IMR-90 (cell line): ENCODE measurements around the gene BCL11A. TPM values are rescaled to one million over a fixed set of nuclear protein-coding genes. Genes with fewer than 3 reads are reported as not detected.

ENCODE experiments used
- ATAC-seq: fragments of 200-7000 bp; cut with Tn5 transposase; 2 replicates; pipeline ENCODE4 v1.9.1; 2020; ENCODE audit warnings: low read depth, mild to moderate bottlenecking, moderate library complexity
- BruUV-seq: library from RNA; stranded (reverse); fragments of 400-500 nt; replicated peaks from 2 replicates; lab custom pipeline; 2021; lab: Mats Ljungman, UMichigan
- CTCF ChIA-PET: fragments of 300-600 bp; formaldehyde crosslinking; extraction: SDS; loops from one replicate; lab custom pipeline; 2021; ENCODE audit warnings: antibody characterized with exemption; lab: Yijun Ruan, JAX
- POLR2A ChIA-PET: fragments of 300-600 bp; sonication (Branson Sonifier 250); formaldehyde crosslinking; loops from one replicate; lab custom pipeline; 2022; ENCODE audit warnings: antibody characterized with exemption; ENCODE audit not compliant: unreplicated experiment; lab: Charles Lee
- DNase-seq: peaks from one replicate; pipeline ENCODE4 v3.0.0; 2013
- H2AFZ ChIP-seq: replicated peaks from 2 replicates; pipeline ENCODE3; 2013; ENCODE audit warnings: low read length, mild to moderate bottlenecking; ENCODE audit not compliant: poor library complexity
- H2AK5ac ChIP-seq: 2 replicates; pipeline ENCODE4 v1.6.1; 2013; ENCODE audit warnings: low read depth, low read length, inconsistent platforms
- H2AK9ac ChIP-seq: replicated peaks from 2 replicates; pipeline ENCODE3; 2013; ENCODE audit warnings: mild to moderate bottlenecking, low read depth, low read length, moderate library complexity; ENCODE audit not compliant: poor library complexity
- H2BK120ac ChIP-seq: 2 replicates; pipeline ENCODE4 v1.6.1; 2013; ENCODE audit warnings: low read depth, low read length, inconsistent platforms
- H2BK15ac ChIP-seq: 3 replicates; pipeline ENCODE4 v1.6.1; 2013; ENCODE audit warnings: low read depth, low read length, inconsistent platforms
- H2BK20ac ChIP-seq: 2 replicates; pipeline ENCODE4 v1.6.1; 2013; ENCODE audit warnings: low read depth, mild to moderate bottlenecking, inconsistent platforms, low read length, moderate library complexity
- H2BK5ac ChIP-seq: 2 replicates; pipeline ENCODE4 v1.6.1; 2013; ENCODE audit warnings: mild to moderate bottlenecking, low read depth, low read length, inconsistent platforms; ENCODE audit not compliant: poor library complexity, severe bottlenecking
- H3K14ac ChIP-seq: replicated peaks from 2 replicates; pipeline ENCODE4 v1.6.1; 2013; ENCODE audit warnings: low read depth, low read length, inconsistent platforms
- H3K18ac ChIP-seq: 2 replicates; pipeline ENCODE4 v1.6.1; 2013; ENCODE audit warnings: low read depth, low read length, control low read depth
- H3K23ac ChIP-seq: 2 replicates; pipeline ENCODE4 v1.6.1; 2013; ENCODE audit warnings: low read depth, low read length, inconsistent platforms
- H3K27ac ChIP-seq: 2 replicates; pipeline ENCODE4 v1.5.1; 2013; ENCODE audit warnings: mild to moderate bottlenecking, control low read depth, low read length; ENCODE audit not compliant: insufficient read depth
- H3K27me3 ChIP-seq: 2 replicates; pipeline ENCODE4 v1.6.1; 2013; ENCODE audit warnings: low read length; ENCODE audit not compliant: control insufficient read depth, insufficient read depth
- H3K36me3 ChIP-seq: 2 replicates; pipeline ENCODE4 v1.6.1; 2013; ENCODE audit warnings: low read length, mixed read lengths; ENCODE audit not compliant: control insufficient read depth, insufficient read depth
- H3K4ac ChIP-seq: 2 replicates; pipeline ENCODE4 v1.6.1; 2013; ENCODE audit warnings: low read depth, low read length, inconsistent platforms
- H3K4me1 ChIP-seq: 2 replicates; pipeline ENCODE4 v1.6.1; 2013; ENCODE audit warnings: low read length, mixed read lengths; ENCODE audit not compliant: control insufficient read depth, insufficient read depth
- H3K4me2 ChIP-seq: 2 replicates; pipeline ENCODE4 v1.6.1; 2013; ENCODE audit warnings: low read depth, mild to moderate bottlenecking, control low read depth, low read length, moderate library complexity
- H3K4me3 ChIP-seq: 2 replicates; pipeline ENCODE4 v1.5.1; 2013; ENCODE audit warnings: low read depth, mild to moderate bottlenecking, control low read depth, low read length, moderate library complexity; ENCODE audit not compliant: insufficient read depth
- H3K56ac ChIP-seq: 2 replicates; pipeline ENCODE4 v1.6.1; 2013; ENCODE audit warnings: low read length, inconsistent platforms; ENCODE audit not compliant: insufficient read depth; ENCODE audit errors: extremely low read depth
- H3K79me1 ChIP-seq, 2 experiments: 2 replicates each; pipeline ENCODE4 v1.6.1; 2013; ENCODE audit warnings: low read length in 2 of 2, inconsistent platforms in 1 of 2, low read depth in 1 of 2
- H3K9ac ChIP-seq: 2 replicates; pipeline ENCODE4 v1.6.1; 2013; ENCODE audit warnings: low read depth, low read length, control low read depth
- H3K9me1 ChIP-seq: 2 replicates; pipeline ENCODE4 v1.6.1; 2013; ENCODE audit warnings: low read length, inconsistent platforms; ENCODE audit not compliant: insufficient read depth
- H3K9me3 ChIP-seq: 2 replicates; pipeline ENCODE4 v1.6.1; 2013; ENCODE audit warnings: low read length; ENCODE audit not compliant: control insufficient read depth, insufficient read depth
- H4K20me1 ChIP-seq: 2 replicates; pipeline ENCODE4 v1.6.1; 2013; ENCODE audit warnings: low read length, inconsistent platforms; ENCODE audit not compliant: insufficient read depth
- H4K5ac ChIP-seq: 2 replicates; pipeline ENCODE4 v1.6.1; 2013; ENCODE audit warnings: mild to moderate bottlenecking, low read depth, low read length, control low read depth
- H4K8ac ChIP-seq, 2 experiments: 2 replicates each; pipeline ENCODE4 v1.6.1; 2013; ENCODE audit warnings: low read depth in 2 of 2, low read length in 2 of 2, control low read depth in 1 of 2, inconsistent platforms in 1 of 2
- H4K91ac ChIP-seq: 2 replicates; pipeline ENCODE4 v1.6.1; 2013; ENCODE audit warnings: low read depth, low read length, inconsistent platforms; ENCODE audit not compliant: insufficient read depth
- BHLHE40 ChIP-seq: fragments of 150-350 bp; IDR thresholded peaks from 2 replicates; pipeline ENCODE4 v1.6.1; 2016; ENCODE audit warnings: mild to moderate bottlenecking, low read depth, low read length
- CEBPB ChIP-seq: IDR thresholded peaks from 2 replicates; pipeline ENCODE4 v1.6.1; 2012; ENCODE audit warnings: low read depth, low read length, improper control_type of control experiment
- CHD1 ChIP-seq: IDR thresholded peaks from 2 replicates; pipeline ENCODE4 v1.6.1; 2012; ENCODE audit warnings: low read depth, low read length, improper control_type of control experiment
- FOS ChIP-seq: fragments of 150-350 bp; IDR thresholded peaks from 2 replicates; pipeline ENCODE4 v1.6.1; 2016; ENCODE audit warnings: low read depth, low read length
- MAFK ChIP-seq: IDR thresholded peaks from 2 replicates; pipeline ENCODE4 v1.6.1; 2012; ENCODE audit warnings: low read depth, low read length, improper control_type of control experiment
- MAZ ChIP-seq: IDR thresholded peaks from 2 replicates; pipeline ENCODE4 v1.6.1; 2012; ENCODE audit warnings: low read depth, mild to moderate bottlenecking, low read length, improper control_type of control experiment, moderate library complexity, borderline replicate concordance
- MXI1 ChIP-seq: IDR thresholded peaks from 2 replicates; pipeline ENCODE4 v1.6.1; 2012; ENCODE audit warnings: low read depth, mild to moderate bottlenecking, low read length, moderate library complexity, borderline replicate concordance
- NFE2L2 ChIP-seq: fragments of 150-350 bp; IDR thresholded peaks from 2 replicates; pipeline ENCODE4 v1.6.1; 2016; ENCODE audit warnings: low read depth, mild to moderate bottlenecking, low read length
- POLR2A ChIP-seq: IDR thresholded peaks from 2 replicates; pipeline ENCODE4 v1.6.1; 2012; ENCODE audit warnings: mild to moderate bottlenecking, low read depth, low read length
- RAD21 ChIP-seq: IDR thresholded peaks from 2 replicates; pipeline ENCODE4 v1.6.1; 2012; ENCODE audit warnings: low read length, improper control_type of control experiment
- RCOR1 ChIP-seq: IDR thresholded peaks from 2 replicates; pipeline ENCODE4 v1.6.1; 2012; ENCODE audit warnings: mild to moderate bottlenecking, low read length, improper control_type of control experiment; ENCODE audit not compliant: insufficient replicate concordance
- RFX5 ChIP-seq: IDR thresholded peaks from 2 replicates; pipeline ENCODE4 v1.8.0; 2012; ENCODE audit warnings: low read depth, mild to moderate bottlenecking, low read length, moderate library complexity
- SMC3 ChIP-seq: fragments of 150-350 bp; IDR thresholded peaks from 2 replicates; pipeline ENCODE4 v1.6.1; 2016; ENCODE audit warnings: low read depth, mild to moderate bottlenecking, antibody characterized with exemption, low read length, moderate library complexity
- WGBS, 2 experiments: methylation state at CpG; one replicate each; pipeline versions ENCODE4 v1.1.5 to v1.1.7; 2013; ENCODE audit warnings: missing lambda C conversion rate in 2 of 2; ENCODE audit not compliant: insufficient read length in 1 of 2; ENCODE audit errors: extremely low coverage in 2 of 2; 5-methylcytosine and 5-hydroxymethylcytosine counted together
- dilution Hi-C: fragments of 300-500 bp; cut with HindIII; formaldehyde crosslinking; loops from one replicate; pipeline ENCODE4 v1.14.3; 2018; ENCODE audit warnings: low sequenced_read_pairs; ENCODE audit not compliant: unreplicated experiment
- in situ Hi-C: fragments of 300-500 bp; cut with MboI; formaldehyde crosslinking; loops from 3 replicates; pipeline ENCODE4 v1.14.3; 2019; ENCODE audit warnings: low sequenced_read_pairs, inconsistent platforms, mixed read lengths
- intact Hi-C: fragments of 100-400 bp; cut with micrococcal nuclease; formaldehyde crosslinking; loops from 2 replicates; pipeline ENCODE4 v1.10.0; 2022
- polyA plus RNA-seq, 3 experiments: library from polyadenylated mRNA; depleted of rRNA; stranded (reverse); fragments of >200 nt; gene quantifications; 2 replicates each; pipeline ENCODE4 v1.2.3, GENCODE V29; 2012; ENCODE audit warnings: low replicate concordance in 1 of 3
- total RNA-seq: library from RNA; depleted of rRNA; stranded (reverse); fragments of >200 nt; gene quantifications from 2 replicates; pipeline ENCODE4 v1.2.3, GENCODE V29; 2012
- TF ChIP-seq, protein P1 (sequence below): fragments of 150-350 bp; IDR thresholded peaks from 2 replicates; pipeline ENCODE4 v1.6.1; 2017; ENCODE audit warnings: mild to moderate bottlenecking, antibody characterized with exemption, low read length, low read depth
- TF ChIP-seq, protein P2 (sequence below): conservative IDR thresholded peaks from 2 replicates; pipeline ENCODE4 v1.5.1; 2012; ENCODE audit warnings: mild to moderate bottlenecking, low read depth, low read length, improper control_type of control experiment
- TF ChIP-seq, protein P3 (sequence below): fragments of 150-350 bp; IDR thresholded peaks from 2 replicates; pipeline ENCODE4 v1.6.1; 2016; ENCODE audit warnings: low read depth, mild to moderate bottlenecking, low read length, moderate library complexity, borderline replicate concordance

BCL11A gene
- total and polyA plus RNA-seq, 2 of the 4 experiments (the other 2 are of a cell fraction) = 1.0 to 1.1 TPM

DNA sequence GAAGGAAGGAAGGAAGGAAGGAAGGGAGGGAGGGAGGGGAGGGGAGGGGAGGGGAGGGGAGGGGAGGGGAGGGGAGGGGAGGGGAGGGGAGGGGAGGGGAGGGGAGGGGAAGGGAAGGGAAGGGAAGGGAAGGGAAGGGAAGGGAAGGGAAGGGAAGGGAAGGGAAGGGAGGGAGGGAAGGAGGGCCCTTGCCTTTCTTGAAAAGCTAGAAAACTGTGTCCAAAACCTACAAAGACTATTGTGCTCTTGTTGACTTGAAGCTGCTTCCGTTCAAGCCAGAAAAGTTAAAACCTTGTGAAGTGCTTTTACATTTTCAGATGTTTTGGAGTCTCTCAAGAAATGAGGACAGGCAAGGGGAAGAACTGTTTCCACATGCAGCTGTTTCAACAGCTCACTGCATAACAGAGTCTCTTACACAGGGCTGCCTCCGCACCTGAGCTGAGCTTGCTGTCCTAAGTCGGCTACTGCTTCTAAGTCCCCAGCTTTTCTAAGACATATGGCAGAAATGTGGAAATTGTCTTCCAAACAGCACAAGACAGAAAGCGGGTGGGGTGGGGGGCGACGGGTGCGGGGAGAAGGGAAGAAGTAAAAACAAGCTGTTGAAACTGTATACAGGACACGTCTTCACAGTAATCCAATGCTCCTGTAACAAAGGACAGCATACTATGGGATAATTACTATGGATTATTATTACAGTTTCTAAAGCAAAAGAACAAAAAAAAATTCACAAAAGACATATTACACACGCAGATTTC lies 46.1 kb downstream of the BCL11A start:
- WGBS, 2 experiments = no CpG with 5 or more reads among the region's 9 CpGs
- Histone ChIP-seq H2AK5ac (no peak overlapping the region), H3K4me1 (peaks cover 2% of the 10 kb centered on the region; the same call in 1 of the 2 replicates), H3K27ac (no peak overlapping the region), H3K4me3 (no peak overlapping the region), H3K27me3 (peaks cover 7% of the 10 kb centered on the region), H3K9ac (no peak overlapping the region), H3K9me3 (no peaks in the 10 kb centered on the region), H2BK20ac (no peak overlapping the region), H4K91ac (no peak overlapping the region), H2BK5ac (no peak overlapping the region), H2BK120ac (no peak overlapping the region), H3K4ac (no peak overlapping the region), H4K20me1 (no peaks in the 10 kb centered on the region), H3K9me1 (no peaks in the 10 kb centered on the region), H2AFZ (no peak overlapping the region), H4K8ac (no peak overlapping the region), H3K18ac (no peak overlapping the region), H2BK15ac (no peak overlapping the region), H3K14ac (no peak overlapping the region), H3K23ac (no peak overlapping the region), H4K5ac (no peak overlapping the region), H3K79me1 (no peaks in the 10 kb centered on the region), H3K36me3 (no peaks in the 10 kb centered on the region), H2AK9ac (no peak overlapping the region), H3K56ac (no peak overlapping the region), H3K4me2 (no peak overlapping the region)
- dilution Hi-C loops = no loop called here
- TF ChIP-seq CEBPB (no peak), SMC3 (no peak), MAZ (no peak), POLR2A (no peak), CHD1 (no peak), NFE2L2 (no peak), BHLHE40 (no peak), RFX5 (no peak), RCOR1 (no peak), RAD21 (no peak), FOS (no peak), MXI1 (no peak), MAFK (no peak)
- TF ChIP-seq, protein P1, sequence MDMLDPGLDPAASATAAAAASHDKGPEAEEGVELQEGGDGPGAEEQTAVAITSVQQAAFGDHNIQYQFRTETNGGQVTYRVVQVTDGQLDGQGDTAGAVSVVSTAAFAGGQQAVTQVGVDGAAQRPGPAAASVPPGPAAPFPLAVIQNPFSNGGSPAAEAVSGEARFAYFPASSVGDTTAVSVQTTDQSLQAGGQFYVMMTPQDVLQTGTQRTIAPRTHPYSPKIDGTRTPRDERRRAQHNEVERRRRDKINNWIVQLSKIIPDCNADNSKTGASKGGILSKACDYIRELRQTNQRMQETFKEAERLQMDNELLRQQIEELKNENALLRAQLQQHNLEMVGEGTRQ = no peak
- TF ChIP-seq, protein P2, sequence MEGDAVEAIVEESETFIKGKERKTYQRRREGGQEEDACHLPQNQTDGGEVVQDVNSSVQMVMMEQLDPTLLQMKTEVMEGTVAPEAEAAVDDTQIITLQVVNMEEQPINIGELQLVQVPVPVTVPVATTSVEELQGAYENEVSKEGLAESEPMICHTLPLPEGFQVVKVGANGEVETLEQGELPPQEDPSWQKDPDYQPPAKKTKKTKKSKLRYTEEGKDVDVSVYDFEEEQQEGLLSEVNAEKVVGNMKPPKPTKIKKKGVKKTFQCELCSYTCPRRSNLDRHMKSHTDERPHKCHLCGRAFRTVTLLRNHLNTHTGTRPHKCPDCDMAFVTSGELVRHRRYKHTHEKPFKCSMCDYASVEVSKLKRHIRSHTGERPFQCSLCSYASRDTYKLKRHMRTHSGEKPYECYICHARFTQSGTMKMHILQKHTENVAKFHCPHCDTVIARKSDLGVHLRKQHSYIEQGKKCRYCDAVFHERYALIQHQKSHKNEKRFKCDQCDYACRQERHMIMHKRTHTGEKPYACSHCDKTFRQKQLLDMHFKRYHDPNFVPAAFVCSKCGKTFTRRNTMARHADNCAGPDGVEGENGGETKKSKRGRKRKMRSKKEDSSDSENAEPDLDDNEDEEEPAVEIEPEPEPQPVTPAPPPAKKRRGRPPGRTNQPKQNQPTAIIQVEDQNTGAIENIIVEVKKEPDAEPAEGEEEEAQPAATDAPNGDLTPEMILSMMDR = no peak
- TF ChIP-seq, protein P3, sequence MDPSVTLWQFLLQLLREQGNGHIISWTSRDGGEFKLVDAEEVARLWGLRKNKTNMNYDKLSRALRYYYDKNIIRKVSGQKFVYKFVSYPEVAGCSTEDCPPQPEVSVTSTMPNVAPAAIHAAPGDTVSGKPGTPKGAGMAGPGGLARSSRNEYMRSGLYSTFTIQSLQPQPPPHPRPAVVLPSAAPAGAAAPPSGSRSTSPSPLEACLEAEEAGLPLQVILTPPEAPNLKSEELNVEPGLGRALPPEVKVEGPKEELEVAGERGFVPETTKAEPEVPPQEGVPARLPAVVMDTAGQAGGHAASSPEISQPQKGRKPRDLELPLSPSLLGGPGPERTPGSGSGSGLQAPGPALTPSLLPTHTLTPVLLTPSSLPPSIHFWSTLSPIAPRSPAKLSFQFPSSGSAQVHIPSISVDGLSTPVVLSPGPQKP = no peak
- DNase-seq = no peak
- intact Hi-C loops = no loop called here
- in situ Hi-C loops = no loop called here
- no TSS peak for BruUV-seq
- CTCF ChIA-PET = interaction anchor here (1.0 to 1.2 kb wide), 3 partner anchors 8 to 43 kb away, joined by 3 to 6 read pairs (median 3); no protein-coding TSS in a partner anchor
- POLR2A ChIA-PET = no interaction called here
- ATAC-seq = no peak
